Osteoblast (primary cell): Measurements from ENCODE around the gene CDAN1. TPM values are rescaled to one million over a fixed set of nuclear protein-coding genes. Genes with fewer than 3 reads are reported as not detected.

Source experiments
- DNase-seq: peaks from one replicate; pipeline ENCODE4 v3.0.0; 2011; ENCODE audit warnings: low spot score, mixed read lengths; ENCODE audit not compliant: insufficient read length; ENCODE audit errors: missing footprints
- H2AFZ ChIP-seq: 2 replicates; pipeline ENCODE4 v1.6.0; 2011; ENCODE audit warnings: mild to moderate bottlenecking, low read length
- H3K27ac ChIP-seq: 2 replicates; pipeline ENCODE4 v1.5.1; 2011; ENCODE audit warnings: mild to moderate bottlenecking, low read depth, low read length, moderate library complexity
- H3K27me3 ChIP-seq: 2 replicates; pipeline ENCODE4 v1.6.0; 2012; ENCODE audit warnings: mild to moderate bottlenecking, control low read depth, inconsistent platforms, low read length, moderate library complexity; ENCODE audit not compliant: insufficient read depth
- H3K36me3 ChIP-seq: 2 replicates; pipeline ENCODE4 v1.5.1; 2011; ENCODE audit warnings: mild to moderate bottlenecking, low read length, control low read depth, moderate library complexity; ENCODE audit not compliant: insufficient read depth
- H3K4me1 ChIP-seq: 2 replicates; pipeline ENCODE4 v1.5.1; 2011; ENCODE audit warnings: mild to moderate bottlenecking, low read length, control low read depth, moderate library complexity; ENCODE audit not compliant: insufficient read depth
- H3K4me2 ChIP-seq: 2 replicates; pipeline ENCODE4 v1.6.0; 2011; ENCODE audit warnings: mild to moderate bottlenecking, low read length; ENCODE audit not compliant: insufficient read depth
- H3K4me3 ChIP-seq: fragments of 200-600 bp; sonication (generic); 3 replicates; pipeline ENCODE4 v1.5.1; 2012; ENCODE audit warnings: mild to moderate bottlenecking, low read length, inconsistent platforms; ENCODE audit not compliant: insufficient read depth
- H3K79me2 ChIP-seq: 2 replicates; pipeline ENCODE4 v1.6.0; 2012; ENCODE audit warnings: mild to moderate bottlenecking, low read length, control low read depth, inconsistent platforms; ENCODE audit not compliant: insufficient read depth
- H3K9me3 ChIP-seq: 2 replicates; pipeline ENCODE4 v1.5.1; 2011; ENCODE audit warnings: low read depth, low read length, control low read depth
- H4K20me1 ChIP-seq: 2 replicates; pipeline ENCODE4 v1.6.0; 2012; ENCODE audit warnings: mild to moderate bottlenecking, low read length, control low read depth; ENCODE audit not compliant: insufficient read depth
- CTCF ChIP-seq: IDR thresholded peaks from 2 replicates; pipeline ENCODE4 v1.5.1; 2011; ENCODE audit warnings: mild to moderate bottlenecking, low read depth, low read length, moderate library complexity; ENCODE audit errors: extremely low read depth
- total RNA-seq: library from RNA; depleted of rRNA; stranded (reverse); fragments of >200 nt; gene quantifications from 2 replicates; pipeline ENCODE4 v1.2.3, GENCODE V29; 2012

The CDAN1 gene
- total RNA-seq, 1 donor, result 7.6 TPM

- Histone ChIP-seq H3K36me3 (no peaks in the 10 kb centered on the region), H3K27me3 (no peaks in the 10 kb centered on the region), H2AFZ (no peak overlapping the region), H3K4me1 (no peaks in the 10 kb centered on the region), H3K27ac (no peak overlapping the region), H3K4me3 (no peak overlapping the region), H3K79me2 (no peaks in the 10 kb centered on the region), H3K4me2 (no peak overlapping the region), H3K9me3 (no peaks in the 10 kb centered on the region), H4K20me1 (no peaks in the 10 kb centered on the region)
- no peak for DNase-seq
- no peak for TF ChIP-seq CTCF
These were observed 43.9 kb downstream of the CDAN1 start for GRCh38 chr15:42692997-42693396.

- Histone ChIP-seq H3K79me2 (no peaks in the 10 kb centered on the region), H4K20me1 (no peaks in the 10 kb centered on the region)
These were observed 44.4 kb downstream of the CDAN1 start for GRCh38 chr15:42692536-42692935.

GRCh38 chr15:42691770-42692169, 45.2 kb downstream of the CDAN1 start:
- H3K36me3 ChIP-seq, result no peaks in the 10 kb centered on the region
- no peaks in the 10 kb centered on the region for H3K4me1 ChIP-seq
- TF ChIP-seq CTCF, result no peak
- H2AFZ ChIP-seq, result no peak overlapping the region
- no peak for DNase-seq
- H4K20me1 ChIP-seq, result no peaks in the 10 kb centered on the region
- H3K79me2 ChIP-seq, result no peaks in the 10 kb centered on the region
- H3K27ac ChIP-seq, result no peak overlapping the region
- H3K4me3 ChIP-seq, result no peak overlapping the region
- H3K9me3 ChIP-seq, result no peaks in the 10 kb centered on the region
- H3K27me3 ChIP-seq, result no peaks in the 10 kb centered on the region
- no peak overlapping the region for H3K4me2 ChIP-seq

More at GRCh38 chr15:42692536-42692935, 44.4 kb downstream of the CDAN1 start:
- Histone ChIP-seq H3K4me3 (no peak overlapping the region), H3K9me3 (no peaks in the 10 kb centered on the region), H3K27ac (no peak overlapping the region), H3K27me3 (no peaks in the 10 kb centered on the region), H3K36me3 (no peaks in the 10 kb centered on the region), H2AFZ (no peak overlapping the region), H3K4me1 (no peaks in the 10 kb centered on the region), H3K4me2 (no peak overlapping the region)
- no peak for DNase-seq
- TF ChIP-seq CTCF, result no peak

GRCh38 chr15:42691308-42691707, 45.6 kb downstream of the CDAN1 start:
- no peaks in the 10 kb centered on the region for H4K20me1 ChIP-seq
- H2AFZ ChIP-seq, result no peak overlapping the region
- H3K9me3 ChIP-seq, result no peaks in the 10 kb centered on the region
- H3K79me2 ChIP-seq, result no peaks in the 10 kb centered on the region
- H3K4me3 ChIP-seq, result no peak overlapping the region
- H3K27me3 ChIP-seq, result no peaks in the 10 kb centered on the region
- no peak overlapping the region for H3K27ac ChIP-seq
- no peaks in the 10 kb centered on the region for H3K36me3 ChIP-seq
- no peaks in the 10 kb centered on the region for H3K4me1 ChIP-seq
- DNase-seq, result no peak
- no peak for TF ChIP-seq CTCF
- H3K4me2 ChIP-seq, result no peak overlapping the region
